HG03469 (cell line): ENCODE data around the gene GYS1.
A peak's percentile ranks its signal among the peaks of the same experiment; 100 is the strongest.
"Not testable (repeated sequence)": the region's sequence is repeated elsewhere in the genome, so short reads cannot be mapped to it uniquely, and the experiment has no call there.

Experiments
- ATAC-seq: cut with Tn5 transposase; IDR thresholded peaks from one replicate; pipeline ENCODE4 v1.9.1; 2021; ENCODE audit warnings: mild to moderate bottlenecking, moderate library complexity, moderate number of reproducible peaks; ENCODE audit not compliant: unreplicated experiment

The GYS1 gene

GRCh38 chr19:48993175-48994034 is at the start of gene GYS1, which contains the start of gene RUVBL2:
TSS of gene GYS1 (minus strand) at chr19:48993309. CDS start at chr19:48993112, 197 bp downstream.
TSS of gene RUVBL2 (plus strand) at chr19:48993887. CDS start at chr19:48993912, 25 bp downstream.
- peak; percentile 71 for ATAC-seq

DNA sequence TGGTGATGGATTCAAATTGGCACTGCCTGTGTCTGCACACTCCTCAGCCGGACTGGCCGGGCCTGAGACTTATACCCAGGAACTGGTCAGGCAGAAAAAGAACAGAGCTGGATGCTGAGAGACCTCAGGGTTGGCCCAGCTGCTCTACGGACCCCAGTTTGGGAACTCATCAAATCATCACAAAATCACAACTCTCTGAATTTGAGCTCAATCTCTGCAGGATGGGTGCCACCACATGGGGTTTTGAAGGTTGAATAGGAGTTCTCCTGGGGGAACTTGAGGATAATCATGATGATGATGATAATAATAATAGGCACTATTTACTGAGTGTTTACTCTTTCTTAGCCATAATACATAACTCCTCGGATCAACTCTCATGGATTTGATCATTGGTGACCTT is 49.6 kb upstream of the GYS1 start:
- ATAC-seq, result not testable (repeated sequence)

GRCh38 chr19:49042177-49042576 is 49.1 kb upstream of the GYS1 start:
- ATAC-seq, result no peak

DNA sequence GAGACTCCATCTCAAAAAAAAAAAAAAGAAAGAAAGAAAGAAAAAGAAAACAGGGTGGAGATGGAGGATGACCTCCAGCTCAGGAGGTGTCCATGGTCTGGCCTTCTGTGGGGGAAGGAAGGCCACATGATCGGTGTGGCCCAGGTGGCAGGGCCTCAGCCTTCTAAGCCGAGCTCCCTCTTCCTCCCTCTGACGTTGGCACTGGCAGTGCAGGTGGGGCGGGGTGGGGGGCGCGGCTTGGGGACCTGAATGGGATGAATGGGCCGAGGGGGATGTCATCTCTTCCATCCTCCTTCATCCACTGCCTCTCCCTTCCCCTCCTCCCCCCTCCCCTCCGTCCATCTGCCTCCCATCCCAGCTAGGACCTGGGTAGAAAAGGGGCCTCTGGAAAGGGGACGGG is 46.6 kb upstream of the GYS1 start:
- not testable (repeated sequence) for ATAC-seq

DNA sequence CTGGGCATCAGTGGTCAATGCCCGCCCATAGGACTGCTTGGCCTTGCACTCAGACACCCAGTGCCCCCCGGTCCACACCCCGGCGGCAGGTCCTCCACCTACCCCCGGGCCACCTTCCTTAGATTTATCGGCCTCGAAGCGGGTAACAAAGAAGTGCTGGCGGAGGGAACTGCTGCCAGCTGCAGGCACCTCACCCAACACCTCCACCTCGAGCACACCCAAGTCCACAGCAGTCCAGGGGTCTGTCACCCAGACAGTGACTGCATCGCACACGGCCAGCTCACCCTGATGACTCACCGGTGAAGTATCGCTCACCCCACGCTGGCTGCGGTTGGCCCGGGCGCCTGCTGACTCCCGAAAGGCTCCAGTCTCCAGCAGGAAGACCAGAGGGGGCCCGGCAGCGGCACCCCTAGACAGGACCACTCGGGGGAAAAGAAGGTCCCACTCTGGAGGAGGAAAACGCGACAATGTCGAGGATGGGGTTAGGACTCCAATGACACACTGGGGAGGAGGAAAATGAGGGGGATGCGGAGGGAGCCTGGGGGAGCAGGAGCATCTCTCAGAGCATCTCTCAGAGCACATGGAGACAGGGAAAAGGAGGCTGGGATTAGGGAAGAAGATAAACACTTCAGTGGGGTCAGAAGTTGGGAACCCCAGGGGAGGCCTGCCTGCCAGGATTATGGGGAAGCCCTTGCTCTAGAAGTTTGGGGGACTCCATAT is 45.6 kb upstream of the GYS1 start:
- ATAC-seq, result not testable (repeated sequence)

DNA sequence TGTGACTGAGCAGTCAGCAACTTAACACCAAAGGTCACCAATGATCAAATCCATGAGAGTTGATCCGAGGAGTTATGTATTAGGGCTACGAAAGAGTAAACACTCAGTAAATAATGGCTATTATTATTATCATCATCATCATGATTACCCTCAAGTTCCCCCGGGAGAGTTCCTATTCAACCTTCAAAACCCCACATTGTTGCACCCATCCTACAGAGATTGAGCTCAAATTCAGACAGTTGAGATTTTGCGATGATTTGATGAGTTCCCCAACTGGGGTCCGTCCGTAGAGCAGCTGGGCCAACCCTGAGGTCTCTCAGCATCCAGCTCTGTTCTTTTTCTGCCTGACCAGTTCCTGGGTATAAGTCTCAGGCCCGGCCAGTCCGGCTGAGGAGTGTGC is 45.0 kb upstream of the GYS1 start:
- ATAC-seq, result not testable (repeated sequence)

- not testable (repeated sequence) for ATAC-seq
Measured at GRCh38 chr19:49036815-49037214, 43.7 kb upstream of the GYS1 start, which contains the start of gene CGB1. TSS of gene CGB1 (minus strand) at chr19:49036895. CDS start at chr19:49036711, 184 bp downstream.

GRCh38 chr19:49031642-49032301 is 38.7 kb upstream of the GYS1 start, which contains the start of gene CGB2:
TSS of gene CGB2 (plus strand) at chr19:49031890. CDS start at chr19:49032096, 206 bp downstream.
- not testable (repeated sequence) for ATAC-seq

GRCh38 chr19:49030323-49030722 is 37.2 kb upstream of the GYS1 start:
- ATAC-seq, result not testable (repeated sequence)

DNA sequence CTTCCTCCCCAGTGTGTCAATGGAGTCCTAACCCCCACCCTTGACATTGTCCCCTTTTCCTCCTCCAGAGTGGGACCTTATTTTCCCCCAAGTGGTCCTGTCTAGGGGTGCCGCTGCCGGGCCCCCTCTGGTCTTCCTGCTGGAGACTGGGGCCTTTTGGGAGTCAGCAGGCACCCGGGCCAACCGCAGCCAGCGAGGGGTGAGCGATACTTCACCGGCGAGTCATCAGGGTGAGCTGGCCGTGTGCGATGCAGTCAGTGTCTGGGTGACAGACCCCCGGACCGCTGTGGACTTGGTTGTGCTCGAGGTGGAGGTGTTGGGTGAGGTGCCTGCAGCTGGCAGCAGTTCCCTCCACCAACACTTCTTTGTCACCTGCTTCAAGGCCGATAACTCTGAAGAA is 36.6 kb upstream of the GYS1 start:
- not testable (repeated sequence) for ATAC-seq

- not testable (repeated sequence) for ATAC-seq
Measured at GRCh38 chr19:49028686-49029085, 35.6 kb upstream of the GYS1 start.

DNA sequence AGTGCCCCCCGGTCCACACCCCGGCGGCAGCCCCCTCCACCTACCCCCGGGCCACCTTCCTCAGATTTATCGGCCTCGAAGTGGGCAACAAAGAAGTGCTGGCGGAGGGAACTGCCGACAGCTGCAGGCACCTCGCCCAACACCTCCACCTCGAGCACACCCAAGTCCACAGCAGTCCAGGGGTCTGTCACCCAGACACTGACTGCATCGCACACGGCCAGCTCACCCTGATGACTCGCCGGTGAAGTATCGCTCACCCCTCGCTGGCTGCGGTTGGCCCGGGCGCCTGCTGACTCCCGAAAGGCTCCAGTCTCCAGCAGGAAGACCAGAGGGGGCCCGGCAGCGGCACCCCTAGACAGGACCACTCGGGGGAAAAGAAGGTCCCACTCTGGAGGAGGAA is 32.5 kb upstream of the GYS1 start:
- not testable (repeated sequence) for ATAC-seq

- ATAC-seq, result not testable (repeated sequence)
Measured at GRCh38 chr19:49025088-49025487, 32.0 kb upstream of the GYS1 start.

DNA sequence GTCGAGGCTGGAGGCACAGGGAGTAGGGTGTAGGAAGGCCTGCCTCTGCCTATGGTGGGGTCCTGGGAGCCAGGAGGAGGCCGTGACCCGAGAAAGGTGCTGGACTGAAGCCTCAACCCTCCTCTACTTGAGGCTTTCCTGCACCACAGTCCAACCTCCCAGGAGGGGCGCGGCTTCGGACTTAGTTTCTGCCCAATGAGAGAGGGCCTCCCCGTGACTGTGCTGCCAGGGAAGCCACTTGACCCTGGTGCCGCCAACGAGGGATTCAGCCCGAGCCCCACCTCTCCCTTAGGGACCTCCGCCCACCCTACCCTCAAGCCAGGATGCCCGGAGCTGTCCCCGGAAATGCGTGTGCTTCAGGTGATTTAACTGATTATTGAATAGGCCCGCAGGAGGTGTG is 31.1 kb upstream of the GYS1 start, which contains the start of gene CGB3:
TSS of gene CGB3 (minus strand) at position 101 of the 400 bp plus-strand sequence. CDS start 362 bp downstream, outside the sequence.
- not testable (repeated sequence) for ATAC-seq

DNA sequence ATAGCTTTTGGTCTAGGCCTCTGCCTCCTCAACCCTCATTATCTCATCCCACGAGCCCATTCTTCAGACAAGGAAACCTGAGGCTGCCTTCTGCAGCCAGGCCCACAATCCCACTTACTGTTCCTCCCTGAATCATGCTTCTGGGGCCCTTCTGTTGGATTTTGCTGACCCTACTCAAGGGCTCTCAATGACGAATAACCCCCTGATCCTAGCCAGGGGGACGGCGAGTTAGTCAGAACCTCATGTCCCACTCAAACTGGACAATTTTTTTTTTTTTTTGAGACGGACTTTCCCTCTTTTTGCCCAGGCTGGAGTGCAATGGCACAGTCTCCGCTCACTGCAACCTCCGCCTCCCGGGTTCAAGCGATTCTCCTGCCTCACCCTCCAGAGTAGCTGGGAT is 29.0 kb upstream of the GYS1 start:
- ATAC-seq, result no peak

DNA sequence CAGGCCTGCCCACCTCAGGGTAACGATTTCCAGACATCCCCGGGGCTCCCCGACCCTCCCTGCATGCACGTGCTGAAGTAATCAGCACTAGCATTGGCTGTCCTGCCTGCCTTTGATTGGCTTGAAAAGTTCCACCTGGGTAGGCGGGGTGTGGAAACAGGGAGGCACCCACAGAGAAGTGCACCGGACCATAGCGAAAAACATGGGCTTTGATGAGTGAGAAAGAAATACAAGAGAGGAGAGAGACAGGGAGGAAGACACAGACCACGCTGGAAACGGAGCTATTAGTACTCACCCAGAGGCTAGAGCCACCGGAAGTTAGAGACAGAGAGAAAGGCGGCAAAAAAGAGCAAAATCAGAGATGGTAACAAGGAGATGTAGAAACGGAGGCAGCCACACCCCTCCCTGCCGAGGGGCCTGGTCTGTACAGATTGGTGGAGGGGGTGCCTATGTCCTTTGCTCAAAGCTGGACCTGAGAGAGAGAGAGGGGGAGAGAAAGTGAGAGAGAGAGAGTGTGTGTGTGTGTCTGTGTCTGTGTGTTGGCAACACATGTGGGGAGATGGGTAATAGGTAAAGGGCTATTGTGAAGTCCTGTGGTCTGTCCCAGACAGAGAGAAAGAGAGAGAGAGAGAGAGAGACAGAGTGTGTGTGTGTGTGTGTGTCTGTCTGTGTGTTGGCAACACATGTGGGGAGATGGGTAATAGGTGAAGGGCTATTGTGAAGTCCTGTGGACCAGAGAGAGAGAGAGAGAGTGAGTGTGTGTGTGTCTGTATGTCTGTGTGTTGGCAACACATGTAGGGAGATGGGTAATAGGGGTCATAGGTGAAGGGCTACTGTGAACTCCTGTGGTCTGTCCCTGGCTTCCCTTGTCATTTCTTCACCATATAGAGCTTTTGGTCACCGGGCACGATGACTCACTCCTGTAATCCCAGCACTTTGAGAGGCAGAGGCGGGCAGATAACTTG is 28.1 kb upstream of the GYS1 start:
- no peak for ATAC-seq

DNA sequence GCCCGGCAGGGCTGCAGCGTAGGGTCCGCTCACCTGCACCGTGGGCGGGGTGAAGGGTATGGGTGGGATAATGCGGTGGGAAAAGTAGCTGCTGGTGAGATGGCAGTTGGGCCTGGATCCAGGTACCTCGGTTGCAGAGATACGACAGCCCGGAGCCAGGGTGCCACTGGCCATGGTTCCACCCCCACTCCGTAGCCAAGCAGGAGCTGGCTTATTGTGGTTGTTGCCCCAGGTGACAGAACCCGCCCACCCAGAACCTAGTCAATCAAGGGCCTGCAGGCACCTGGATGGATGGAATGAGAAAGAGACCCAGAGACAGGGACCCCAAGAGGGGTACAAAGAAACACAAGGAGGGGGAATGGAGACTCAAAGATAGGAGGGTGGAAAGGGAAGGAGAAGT is 27.2 kb upstream of the GYS1 start:
- no peak for ATAC-seq

GRCh38 chr19:49019242-49019932 is 26.3 kb upstream of the GYS1 start:
- ATAC-seq, result no peak
